Measurements from ENCODE around the gene ATIC. TPM values are rescaled to one million over a fixed set of nuclear protein-coding genes. Genes with fewer than 3 reads are reported as not detected.
A peak's percentile ranks its signal among the peaks of the same experiment; 100 is the strongest.

Gene ATIC
- total RNA-seq, 1 donor from 2014 or later: 145 TPM

- H3K36me3 Mint-ChIP-seq (ENCODE audit: insufficient read depth): peaks cover 55% of the 10 kb centered on the region
- H3K9me3 Mint-ChIP-seq (ENCODE audit: low read depth): peaks cover 4% of the 10 kb centered on the region
- H3K27ac Mint-ChIP-seq: no peak overlapping the region
- H3K4me3 Mint-ChIP-seq (ENCODE audit: low read depth): no peak overlapping the region
- no peaks in the 10 kb centered on the region for H3K4me1 Mint-ChIP-seq (ENCODE audit: low read depth)
- no peak for TF ChIP-seq CTCF (IDR thresholded peaks at IDR 0.05; ENCODE audit: unreplicated experiment)
- no peaks in the 10 kb centered on the region for H3K27me3 Mint-ChIP-seq
- DNase-seq (ENCODE audit: low spot score, unreplicated experiment): no peak
These were observed 8.8 kb downstream of the ATIC start for GRCh38 chr2:215320679-215321078.

GRCh38 chr2:215324811-215325210 lies 13.0 kb downstream of the ATIC start:
- peaks cover 4% of the 10 kb centered on the region for H3K9me3 Mint-ChIP-seq (ENCODE audit: low read depth)
- H3K4me1 Mint-ChIP-seq (ENCODE audit: low read depth): no peaks in the 10 kb centered on the region
- H3K4me3 Mint-ChIP-seq (ENCODE audit: low read depth): no peak overlapping the region
- DNase-seq (ENCODE audit: low spot score, unreplicated experiment): no peak
- H3K27ac Mint-ChIP-seq: peak overlapping the region; percentile 8
- TF ChIP-seq CTCF (IDR thresholded peaks at IDR 0.05; ENCODE audit: unreplicated experiment): no peak
- H3K27me3 Mint-ChIP-seq: no peaks in the 10 kb centered on the region
- peaks cover 64% of the 10 kb centered on the region for H3K36me3 Mint-ChIP-seq (ENCODE audit: insufficient read depth)

GRCh38 chr2:215328066-215328465 lies 16.2 kb downstream of the ATIC start:
- Mint-ChIP-seq H3K27me3 (no peaks in the 10 kb centered on the region), H3K4me3 (ENCODE audit: low read depth) (no peak overlapping the region), H3K36me3 (ENCODE audit: insufficient read depth) (peaks cover 58% of the 10 kb centered on the region), H3K9me3 (ENCODE audit: low read depth) (peaks cover 4% of the 10 kb centered on the region), H3K4me1 (ENCODE audit: low read depth) (no peaks in the 10 kb centered on the region), H3K27ac (peak overlapping the region; percentile 79)
- no peak for TF ChIP-seq CTCF (IDR thresholded peaks at IDR 0.05; ENCODE audit: unreplicated experiment)
- no peak for DNase-seq (ENCODE audit: low spot score, unreplicated experiment)

- H3K27me3 Mint-ChIP-seq: no peaks in the 10 kb centered on the region
- no peak overlapping the region for H3K27ac Mint-ChIP-seq
- H3K4me1 Mint-ChIP-seq (ENCODE audit: low read depth): no peaks in the 10 kb centered on the region
- peaks cover 51% of the 10 kb centered on the region for H3K36me3 Mint-ChIP-seq (ENCODE audit: insufficient read depth)
- H3K9me3 Mint-ChIP-seq (ENCODE audit: low read depth): no peaks in the 10 kb centered on the region
- no peak for TF ChIP-seq CTCF (IDR thresholded peaks at IDR 0.05; ENCODE audit: unreplicated experiment)
- DNase-seq (ENCODE audit: low spot score, unreplicated experiment): no peak
- no peak overlapping the region for H3K4me3 Mint-ChIP-seq (ENCODE audit: low read depth)
These were observed 21.2 kb downstream of the ATIC start for GRCh38 chr2:215332872-215333595.

- Mint-ChIP-seq H3K36me3 (ENCODE audit: insufficient read depth) (peaks cover 58% of the 10 kb centered on the region), H3K27me3 (no peaks in the 10 kb centered on the region)
These were observed 27.2 kb downstream of the ATIC start for GRCh38 chr2:215338883-215339679.

More at GRCh38 chr2:215338883-215339679, 27.2 kb downstream of the ATIC start:
- TF ChIP-seq CTCF (IDR thresholded peaks at IDR 0.05; ENCODE audit: unreplicated experiment): no peak
- DNase-seq (ENCODE audit: low spot score, unreplicated experiment): no peak
- Mint-ChIP-seq H3K27ac (no peak overlapping the region), H3K4me3 (ENCODE audit: low read depth) (no peak overlapping the region), H3K9me3 (ENCODE audit: low read depth) (no peaks in the 10 kb centered on the region), H3K4me1 (ENCODE audit: low read depth) (no peaks in the 10 kb centered on the region)
